NCI-H2107 treated with DMSO at 0.1 percent for 48 hours (cell line): ENCODE measurements around the gene ZNF296.

Source experiments
- DNase-seq: peaks from one replicate; lab custom pipeline; 2025; ENCODE audit not compliant: unreplicated experiment; lab: John Stamatoyannopoulos, UW

Gene ZNF296

GRCh38 chr19:45027371-45027770 lies 48.9 kb downstream of the ZNF296 start:
- DNase-seq: no peak

GRCh38 chr19:45025264-45025663 lies 51.0 kb downstream of the ZNF296 start:
- DNase-seq: no peak

GRCh38 chr19:45023048-45023447 lies 53.2 kb downstream of the ZNF296 start:
- no peak for DNase-seq

- no peak for DNase-seq
These were observed 54.3 kb downstream of the ZNF296 start for GRCh38 chr19:45021971-45022370.
